Chondrocyte (in vitro differentiated cells): ENCODE data around the gene BIN1. TPM values are rescaled to one million over a fixed set of nuclear protein-coding genes. Genes with fewer than 3 reads are reported as not detected.

Experiments
- DNase-seq: peaks from one replicate; pipeline ENCODE4 v3.0.0; 2021; ENCODE audit warnings: mixed read lengths, low spot score
- H3K27ac Mint-ChIP-seq: one replicate; pipeline ENCODE4 v1.8.0; 2021; ENCODE audit warnings: mild to moderate bottlenecking, moderate library complexity, mixed read lengths; ENCODE audit not compliant: unreplicated experiment
- H3K27me3 Mint-ChIP-seq: 2 replicates; pipeline ENCODE4 v1.8.0; 2021; ENCODE audit warnings: low read depth, mixed read lengths
- H3K36me3 Mint-ChIP-seq: 2 replicates; pipeline ENCODE4 v1.8.0; 2021; ENCODE audit warnings: low read depth, mixed read lengths
- H3K4me1 Mint-ChIP-seq: 2 replicates; pipeline ENCODE4 v1.8.0; 2021; ENCODE audit warnings: low read depth, mild to moderate bottlenecking, mixed read lengths
- H3K4me3 Mint-ChIP-seq: one replicate; pipeline ENCODE4 v1.8.0; 2021; ENCODE audit warnings: mild to moderate bottlenecking, moderate library complexity, mixed read lengths; ENCODE audit not compliant: unreplicated experiment
- H3K9me3 Mint-ChIP-seq: 2 replicates; pipeline ENCODE4 v1.8.0; 2021; ENCODE audit warnings: low read depth, mixed read lengths
- CTCF ChIP-seq: fragments of 200-600 bp; sonication (generic); IDR thresholded peaks from 2 replicates; pipeline ENCODE4 v1.5.0; 2021; ENCODE audit warnings: antibody characterized with exemption, mild to moderate bottlenecking, moderate library complexity
- total RNA-seq: library from RNA; stranded (reverse); gene quantifications from 3 replicates; pipeline ENCODE4 v1.2.1, GENCODE V29; 2021

Gene BIN1
- total RNA-seq, 1 donor from 2014 or later = 64.0 TPM

GRCh38 chr2:127047716-127048617 is 59.0 kb downstream of the BIN1 start:
- H3K27ac Mint-ChIP-seq = no peak overlapping the region
- TF ChIP-seq CTCF = no peak
- no peaks in the 10 kb centered on the region for H3K27me3 Mint-ChIP-seq
- peak; percentile 69 for DNase-seq
- H3K4me1 Mint-ChIP-seq = peaks cover 2% of the 10 kb centered on the region
- H3K9me3 Mint-ChIP-seq = no peaks in the 10 kb centered on the region
- H3K36me3 Mint-ChIP-seq = peaks cover 6% of the 10 kb centered on the region
- no peak overlapping the region for H3K4me3 Mint-ChIP-seq

- Mint-ChIP-seq H3K4me3 (no peak overlapping the region), H3K36me3 (peaks cover 6% of the 10 kb centered on the region), H3K27me3 (no peaks in the 10 kb centered on the region), H3K9me3 (no peaks in the 10 kb centered on the region), H3K27ac (no peak overlapping the region), H3K4me1 (peaks cover 2% of the 10 kb centered on the region)
- TF ChIP-seq CTCF = no peak
- peak; percentile 67 for DNase-seq
Observed at GRCh38 chr2:127047054-127047453, 59.9 kb downstream of the BIN1 start.

- Mint-ChIP-seq H3K9me3 (no peaks in the 10 kb centered on the region), H3K4me1 (peaks cover 2% of the 10 kb centered on the region), H3K27ac (no peak overlapping the region), H3K4me3 (no peak overlapping the region), H3K36me3 (peaks cover 6% of the 10 kb centered on the region), H3K27me3 (no peaks in the 10 kb centered on the region)
- TF ChIP-seq CTCF = no peak
- DNase-seq = no peak
Observed at GRCh38 chr2:127046579-127046978, 60.4 kb downstream of the BIN1 start.

GRCh38 chr2:127045792-127046501 is 61.0 kb downstream of the BIN1 start:
- peak; percentile 90 for DNase-seq
- no peak overlapping the region for H3K4me3 Mint-ChIP-seq
- no peaks in the 10 kb centered on the region for H3K27me3 Mint-ChIP-seq
- TF ChIP-seq CTCF = no peak
- H3K4me1 Mint-ChIP-seq = peaks cover 2% of the 10 kb centered on the region
- no peak overlapping the region for H3K27ac Mint-ChIP-seq
- no peaks in the 10 kb centered on the region for H3K9me3 Mint-ChIP-seq
- peaks cover 6% of the 10 kb centered on the region for H3K36me3 Mint-ChIP-seq

- no peaks in the 10 kb centered on the region for H3K27me3 Mint-ChIP-seq
- H3K36me3 Mint-ChIP-seq = peaks cover 6% of the 10 kb centered on the region
- H3K9me3 Mint-ChIP-seq = no peaks in the 10 kb centered on the region
- no peak overlapping the region for H3K27ac Mint-ChIP-seq
- no peak overlapping the region for H3K4me3 Mint-ChIP-seq
- peaks cover 2% of the 10 kb centered on the region for H3K4me1 Mint-ChIP-seq
- DNase-seq = peak; percentile 75
- TF ChIP-seq CTCF = no peak
Observed at GRCh38 chr2:127044977-127045661, 61.8 kb downstream of the BIN1 start.
